SU-DHL-6 (cell line): ENCODE data around the gene PGLYRP3.

Experiments used
- H2AFZ ChIP-seq: fragments of 200-600 bp; sonication (generic); 2 replicates; pipeline ENCODE4 v1.6.1; 2014; ENCODE audit warnings: low read depth, mild to moderate bottlenecking, moderate library complexity, mixed read lengths, antibody characterized with exemption, low read length; ENCODE audit not compliant: severe bottlenecking
- H3F3A ChIP-seq: fragments of 200-600 bp; shearing (Covaris generic); 2 replicates; pipeline ENCODE4 v1.6.0; 2016; ENCODE audit warnings: antibody characterized with exemption, mild to moderate bottlenecking; ENCODE audit not compliant: insufficient read depth
- H3K27ac ChIP-seq: fragments of 200-600 bp; sonication (generic); 2 replicates; pipeline ENCODE4 v1.5.1; 2016; ENCODE audit warnings: low read depth, mild to moderate bottlenecking, low read length, moderate library complexity, mixed read lengths
- H3K27me3 ChIP-seq: fragments of 200-600 bp; sonication (generic), shearing (Covaris generic); 2 replicates; pipeline ENCODE4 v1.6.0; 2014; ENCODE audit warnings: mild to moderate bottlenecking, low read length
- H3K36me3 ChIP-seq: fragments of 200-600 bp; sonication (generic); 2 replicates; pipeline ENCODE4 v1.6.1; 2014; ENCODE audit warnings: mild to moderate bottlenecking, low read length, mixed read lengths
- H3K4me2 ChIP-seq: fragments of 300-600, 200-600 bp; shearing (Covaris generic), sonication (generic); 2 replicates; pipeline ENCODE4 v1.6.0; 2014; ENCODE audit warnings: low read length, low read depth, mild to moderate bottlenecking; ENCODE audit not compliant: poor library complexity, severe bottlenecking
- H3K4me3 ChIP-seq: fragments of 200-600 bp; sonication (generic); 2 replicates; pipeline ENCODE4 v1.5.1; 2014; ENCODE audit warnings: antibody characterized with exemption, low read length, mild to moderate bottlenecking, mixed read lengths; ENCODE audit not compliant: insufficient read depth, poor library complexity, severe bottlenecking
- H3K79me2 ChIP-seq: fragments of 200-600 bp; sonication (generic); 2 replicates; pipeline ENCODE4 v1.6.1; 2014; ENCODE audit warnings: mild to moderate bottlenecking, low read length, moderate library complexity; ENCODE audit not compliant: insufficient read depth
- H3K9ac ChIP-seq: fragments of 200-600 bp; sonication (generic); 2 replicates; pipeline ENCODE4 v1.7.0; 2014; ENCODE audit warnings: mild to moderate bottlenecking, low read length
- H3K9me2 ChIP-seq: fragments of 200-600 bp; sonication (generic); replicated peaks from 2 replicates; pipeline ENCODE4 v1.6.1; 2014; ENCODE audit warnings: low read length; ENCODE audit not compliant: insufficient read depth
- H3K9me3 ChIP-seq: fragments of 200-600 bp; sonication (generic); 2 replicates; pipeline ENCODE4 v1.6.1; 2014; ENCODE audit warnings: low read length, mixed read lengths; ENCODE audit not compliant: insufficient read depth
- H4K20me1 ChIP-seq: fragments of 200-600 bp; sonication (generic); 2 replicates; pipeline ENCODE4 v1.6.1; 2014; ENCODE audit warnings: low read depth, mild to moderate bottlenecking, antibody characterized with exemption, low read length, moderate library complexity, mixed read lengths
- EZH2phosphoT487 ChIP-seq: fragments of 200-600 bp; sonication (generic), shearing (Covaris generic); conservative IDR thresholded peaks from 2 replicates; pipeline ENCODE4 v1.6.1; 2018; ENCODE audit warnings: mild to moderate bottlenecking, antibody characterized with exemption, low read length, moderate library complexity, mixed read lengths
- TF ChIP-seq, protein P1 (sequence below): fragments of 200-600 bp; sonication (generic); IDR thresholded peaks from one replicate; pipeline ENCODE4 v1.5.1; 2017; ENCODE audit warnings: antibody characterized with exemption, mild to moderate bottlenecking, low read length, moderate library complexity; ENCODE audit not compliant: insufficient read depth, poor library complexity, severe bottlenecking

The PGLYRP3 gene

GRCh38 chr1:153313288-153313687, 536 bp upstream of the PGLYRP3 start:
- no peaks in the 10 kb centered on the region for H3K27me3 ChIP-seq
- H3F3A ChIP-seq = no peaks in the 10 kb centered on the region
- H3K9me2 ChIP-seq = no peaks in the 10 kb centered on the region
- H3K36me3 ChIP-seq = no peaks in the 10 kb centered on the region
- TF ChIP-seq, protein P1, sequence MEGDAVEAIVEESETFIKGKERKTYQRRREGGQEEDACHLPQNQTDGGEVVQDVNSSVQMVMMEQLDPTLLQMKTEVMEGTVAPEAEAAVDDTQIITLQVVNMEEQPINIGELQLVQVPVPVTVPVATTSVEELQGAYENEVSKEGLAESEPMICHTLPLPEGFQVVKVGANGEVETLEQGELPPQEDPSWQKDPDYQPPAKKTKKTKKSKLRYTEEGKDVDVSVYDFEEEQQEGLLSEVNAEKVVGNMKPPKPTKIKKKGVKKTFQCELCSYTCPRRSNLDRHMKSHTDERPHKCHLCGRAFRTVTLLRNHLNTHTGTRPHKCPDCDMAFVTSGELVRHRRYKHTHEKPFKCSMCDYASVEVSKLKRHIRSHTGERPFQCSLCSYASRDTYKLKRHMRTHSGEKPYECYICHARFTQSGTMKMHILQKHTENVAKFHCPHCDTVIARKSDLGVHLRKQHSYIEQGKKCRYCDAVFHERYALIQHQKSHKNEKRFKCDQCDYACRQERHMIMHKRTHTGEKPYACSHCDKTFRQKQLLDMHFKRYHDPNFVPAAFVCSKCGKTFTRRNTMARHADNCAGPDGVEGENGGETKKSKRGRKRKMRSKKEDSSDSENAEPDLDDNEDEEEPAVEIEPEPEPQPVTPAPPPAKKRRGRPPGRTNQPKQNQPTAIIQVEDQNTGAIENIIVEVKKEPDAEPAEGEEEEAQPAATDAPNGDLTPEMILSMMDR = no peak
- TF ChIP-seq EZH2phosphoT487 = no peak
- H3K9ac ChIP-seq = no peak overlapping the region
- H3K4me2 ChIP-seq = no peak overlapping the region
- no peak overlapping the region for H3K4me3 ChIP-seq
- H2AFZ ChIP-seq = no peak overlapping the region
- H3K27ac ChIP-seq = no peak overlapping the region
- H3K79me2 ChIP-seq = no peaks in the 10 kb centered on the region
- H4K20me1 ChIP-seq = no peaks in the 10 kb centered on the region
- H3K9me3 ChIP-seq = no peaks in the 10 kb centered on the region

DNA sequence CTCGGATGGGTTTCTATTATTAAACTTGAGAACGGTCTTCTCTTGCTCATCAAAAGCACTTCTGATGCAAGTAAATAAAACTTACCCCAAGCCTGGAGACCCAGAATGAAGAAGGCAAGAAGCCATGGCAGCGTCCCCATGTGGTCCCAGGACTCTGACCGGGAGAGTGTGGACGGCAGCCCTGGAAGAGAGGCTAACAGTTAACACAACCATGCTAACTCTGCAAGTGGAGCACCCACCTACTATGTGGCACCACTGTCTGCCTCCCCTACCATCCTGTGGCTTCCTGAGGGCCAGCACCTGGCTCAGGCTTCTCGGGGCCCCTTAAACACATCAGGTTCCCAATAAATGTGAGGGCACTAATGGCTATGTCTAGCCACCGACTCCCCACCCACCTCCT, 2.2 kb downstream of the PGLYRP3 start:
- Histone ChIP-seq H3K36me3 (no peaks in the 10 kb centered on the region), H3K9me3 (no peaks in the 10 kb centered on the region)

DNA sequence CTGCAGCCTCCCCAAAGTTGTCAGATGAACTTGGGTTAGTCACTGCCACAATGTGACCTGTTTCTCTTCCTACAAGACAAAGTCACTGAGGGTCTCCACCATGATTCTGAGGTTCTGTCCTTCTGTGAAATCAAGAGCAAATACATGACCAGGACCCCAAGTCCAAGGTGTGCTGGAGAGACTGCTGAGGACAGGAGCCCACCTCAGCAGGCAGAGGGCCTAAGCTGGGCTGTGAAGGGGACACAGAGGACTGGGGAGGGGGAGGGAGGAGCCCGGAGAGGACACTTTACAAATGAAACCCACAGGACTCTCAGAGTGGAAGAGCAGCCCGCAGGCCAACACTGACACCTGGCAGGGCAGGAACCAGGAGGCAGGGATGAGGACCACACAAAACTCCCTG, 3.3 kb downstream of the PGLYRP3 start:
- Histone ChIP-seq H4K20me1 (no peaks in the 10 kb centered on the region), H3K9ac (no peak overlapping the region), H3K36me3 (no peaks in the 10 kb centered on the region), H3K27me3 (no peaks in the 10 kb centered on the region), H3K4me3 (no peak overlapping the region), H3K27ac (no peak overlapping the region), H3K9me2 (no peaks in the 10 kb centered on the region), H3K79me2 (no peaks in the 10 kb centered on the region), H2AFZ (no peak overlapping the region), H3K4me2 (no peak overlapping the region), H3F3A (no peaks in the 10 kb centered on the region), H3K9me3 (no peaks in the 10 kb centered on the region)
- TF ChIP-seq EZH2phosphoT487 = no peak
- TF ChIP-seq, protein P1 = no peak

More for the DNA sequence above, 2.2 kb downstream of the PGLYRP3 start:
- Histone ChIP-seq H3K9ac (no peak overlapping the region), H3K9me2 (no peaks in the 10 kb centered on the region), H3K4me2 (no peak overlapping the region), H3K27me3 (no peaks in the 10 kb centered on the region), H2AFZ (no peak overlapping the region), H3F3A (no peaks in the 10 kb centered on the region), H3K27ac (no peak overlapping the region), H4K20me1 (no peaks in the 10 kb centered on the region), H3K79me2 (no peaks in the 10 kb centered on the region), H3K4me3 (no peak overlapping the region)
- TF ChIP-seq, protein P1 = no peak
- TF ChIP-seq EZH2phosphoT487 = no peak
